Keratinocyte (primary cell): ENCODE data around the gene VIPR2. TPM values are rescaled to one million over a fixed set of nuclear protein-coding genes. Genes with fewer than 3 reads are reported as not detected.

Experiments used
- DNase-seq: peaks from one replicate; pipeline ENCODE4 v3.0.0-alpha.2; 2011; ENCODE audit warnings: low read depth, missing footprints, low spot score
- FAIRE-seq: peaks from 2 replicates; lab custom pipeline; 2011; peaks lifted over from hg19 to GRCh38; lab: Jason Lieb, UNC
- H2AFZ ChIP-seq: 2 replicates; pipeline ENCODE4 v1.6.0; 2012; ENCODE audit warnings: low read length, control low read depth, inconsistent platforms; ENCODE audit not compliant: control insufficient read depth
- H3K27ac ChIP-seq: 2 replicates; pipeline ENCODE4 v1.5.1; 2011; ENCODE audit warnings: low read length; ENCODE audit not compliant: control insufficient read depth, insufficient read depth
- H3K27me3 ChIP-seq: 3 replicates; pipeline ENCODE4 v1.6.0; 2011; ENCODE audit warnings: low read length; ENCODE audit not compliant: control insufficient read depth, insufficient read depth; ENCODE audit errors: extremely low read depth
- H3K36me3 ChIP-seq, 2 experiments: 2 replicates in 1 of 2; 3 replicates in 1 of 2; pipeline ENCODE4 v1.5.1; 2011; ENCODE audit warnings: low read length in 2 of 2, mild to moderate bottlenecking in 1 of 2; ENCODE audit not compliant: control insufficient read depth in 2 of 2, insufficient read depth in 2 of 2; ENCODE audit errors: extremely low read depth in 1 of 2
- H3K4me1 ChIP-seq: 3 replicates; pipeline ENCODE4 v1.5.1; 2011; ENCODE audit warnings: low read length; ENCODE audit not compliant: control insufficient read depth, insufficient read depth; ENCODE audit errors: extremely low read depth
- H3K4me2 ChIP-seq: 3 replicates; pipeline ENCODE4 v1.6.0; 2011; ENCODE audit warnings: low read depth, low read length; ENCODE audit not compliant: control insufficient read depth, insufficient read depth; ENCODE audit errors: extremely low read depth
- H3K4me3 ChIP-seq, 3 experiments: fragments of 200-600 bp in 1 of 3; sonication (generic) in 1 of 3; 2 replicates in 2 of 3; 3 replicates in 1 of 3; pipeline ENCODE4 v1.5.1; 2011 to 2016; ENCODE audit warnings: low read length in 3 of 3, mild to moderate bottlenecking in 3 of 3, control low read depth in 2 of 3, inconsistent platforms in 1 of 3, low read depth in 1 of 3, mixed read lengths in 1 of 3, mixed run types in 1 of 3, moderate library complexity in 1 of 3; ENCODE audit not compliant: control insufficient read depth in 2 of 3, insufficient read depth in 2 of 3; ENCODE audit errors: extremely low read depth in 1 of 3
- H3K79me2 ChIP-seq: 2 replicates; pipeline ENCODE4 v1.6.0; 2012; ENCODE audit warnings: low read length; ENCODE audit not compliant: control insufficient read depth, insufficient read depth
- H3K9ac ChIP-seq: 3 replicates; pipeline ENCODE4 v1.6.0; 2011; ENCODE audit warnings: low read length; ENCODE audit not compliant: control insufficient read depth, insufficient read depth; ENCODE audit errors: extremely low read depth
- H3K9me1 ChIP-seq: 3 replicates; pipeline ENCODE4 v1.6.0; 2011; ENCODE audit warnings: low read length; ENCODE audit not compliant: control insufficient read depth, insufficient read depth; ENCODE audit errors: extremely low read depth
- H3K9me3 ChIP-seq: 2 replicates; pipeline ENCODE4 v1.5.1; 2012; ENCODE audit warnings: low read depth, low read length; ENCODE audit not compliant: control insufficient read depth
- H4K20me1 ChIP-seq: 3 replicates; pipeline ENCODE4 v1.6.0; 2011; ENCODE audit warnings: low read length; ENCODE audit not compliant: control insufficient read depth, insufficient read depth; ENCODE audit errors: extremely low read depth
- EZH2 ChIP-seq: IDR thresholded peaks from one replicate; pipeline ENCODE4 v1.6.1; 2012; ENCODE audit warnings: inconsistent platforms, mild to moderate bottlenecking, low read length, moderate library complexity
- dilution Hi-C: fragments of 300-500 bp; cut with MboI; formaldehyde crosslinking; loops from one replicate; pipeline ENCODE4 v1.7.0; 2020; ENCODE audit warnings: low sequenced_read_pairs; ENCODE audit not compliant: extremely low pct_ligation_motif_present
- polyA plus RNA-seq, 5 experiments: library from polyadenylated mRNA; depleted of rRNA in 3 of 5; stranded (reverse) in 3 of 5; stranded (forward) in 1 of 5; unstranded in 1 of 5; fragments of >200 nt; gene quantifications; 1 replicate in 1 of 5; 2 replicates in 3 of 5; 3 replicates in 1 of 5; pipeline versions ENCODE4 v1.2.1 to v1.2.3, GENCODE V29; 2011 to 2012; ENCODE audit warnings: missing spikeins in 2 of 5, low read depth in 1 of 5, low replicate concordance in 1 of 5
- TF ChIP-seq, protein P1 (sequence below), 3 experiments: IDR thresholded peaks in 1 of 3; conservative IDR thresholded peaks in 1 of 3; optimal IDR thresholded peaks in 1 of 3; 2 replicates in 2 of 3; 3 replicates in 1 of 3; pipeline versions ENCODE3 to v1.5.1; 2011; ENCODE audit warnings: low read length in 3 of 3, mild to moderate bottlenecking in 3 of 3, moderate library complexity in 2 of 3, control low read depth in 1 of 3, inconsistent platforms in 1 of 3; ENCODE audit not compliant: insufficient read depth in 2 of 3; ENCODE audit errors: extremely low read depth in 1 of 3

VIPR2 gene
- polyA plus RNA-seq, 1 donor (not counting 4 experiments of a cell fraction or from before 2014, with no cell fraction given), result not detected

DNA sequence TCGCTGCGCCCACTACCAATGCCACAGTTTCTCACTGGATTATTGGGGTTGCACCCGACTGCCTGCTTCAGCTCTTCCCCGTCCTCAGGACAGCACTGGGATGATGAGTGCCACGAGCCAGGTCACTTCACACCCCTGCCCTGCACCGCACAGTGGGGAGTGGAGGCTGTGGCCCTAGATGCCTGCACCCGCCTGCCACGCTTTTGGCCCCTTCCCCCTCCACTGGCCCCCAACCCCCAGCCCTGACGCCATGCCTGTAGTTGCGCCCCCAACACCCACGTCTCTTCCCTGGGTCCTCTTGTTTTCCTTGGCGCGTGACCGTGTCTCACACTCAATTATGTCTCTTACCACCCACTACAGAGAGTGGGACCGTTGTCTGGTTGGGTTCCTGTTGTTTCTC is 134.3 kb downstream of the VIPR2 start:
- no peak overlapping the region for H3K27ac ChIP-seq
- no peak overlapping the region for H2AFZ ChIP-seq
- no peaks in the 10 kb centered on the region for H3K9me1 ChIP-seq
- no peaks in the 10 kb centered on the region for H3K36me3 ChIP-seq
- H3K9ac ChIP-seq, result no peak overlapping the region
- H3K4me3 ChIP-seq, result no peak overlapping the region
- H3K27me3 ChIP-seq, result no peaks in the 10 kb centered on the region
- dilution Hi-C loops, result no loop called here
- H3K4me1 ChIP-seq, result no peaks in the 10 kb centered on the region
- no peak for DNase-seq
- no peak for FAIRE-seq
- H3K4me2 ChIP-seq, result no peak overlapping the region
- H4K20me1 ChIP-seq, result no peaks in the 10 kb centered on the region
- TF ChIP-seq, protein P1, sequence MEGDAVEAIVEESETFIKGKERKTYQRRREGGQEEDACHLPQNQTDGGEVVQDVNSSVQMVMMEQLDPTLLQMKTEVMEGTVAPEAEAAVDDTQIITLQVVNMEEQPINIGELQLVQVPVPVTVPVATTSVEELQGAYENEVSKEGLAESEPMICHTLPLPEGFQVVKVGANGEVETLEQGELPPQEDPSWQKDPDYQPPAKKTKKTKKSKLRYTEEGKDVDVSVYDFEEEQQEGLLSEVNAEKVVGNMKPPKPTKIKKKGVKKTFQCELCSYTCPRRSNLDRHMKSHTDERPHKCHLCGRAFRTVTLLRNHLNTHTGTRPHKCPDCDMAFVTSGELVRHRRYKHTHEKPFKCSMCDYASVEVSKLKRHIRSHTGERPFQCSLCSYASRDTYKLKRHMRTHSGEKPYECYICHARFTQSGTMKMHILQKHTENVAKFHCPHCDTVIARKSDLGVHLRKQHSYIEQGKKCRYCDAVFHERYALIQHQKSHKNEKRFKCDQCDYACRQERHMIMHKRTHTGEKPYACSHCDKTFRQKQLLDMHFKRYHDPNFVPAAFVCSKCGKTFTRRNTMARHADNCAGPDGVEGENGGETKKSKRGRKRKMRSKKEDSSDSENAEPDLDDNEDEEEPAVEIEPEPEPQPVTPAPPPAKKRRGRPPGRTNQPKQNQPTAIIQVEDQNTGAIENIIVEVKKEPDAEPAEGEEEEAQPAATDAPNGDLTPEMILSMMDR (optimal IDR thresholded peaks at IDR 0.05 in 1 of 3, IDR thresholded peaks at IDR 0.05 in 1 of 3, conservative IDR thresholded peaks at IDR 0.05 in 1 of 3; ENCODE audit: extremely low read depth in 1 of 3, insufficient read depth in 2 of 3, low read length in 3 of 3), result no peak
- TF ChIP-seq EZH2, result no peak
- H3K9me3 ChIP-seq, result peaks cover 2% of the 10 kb centered on the region
- H3K79me2 ChIP-seq, result no peaks in the 10 kb centered on the region

DNA sequence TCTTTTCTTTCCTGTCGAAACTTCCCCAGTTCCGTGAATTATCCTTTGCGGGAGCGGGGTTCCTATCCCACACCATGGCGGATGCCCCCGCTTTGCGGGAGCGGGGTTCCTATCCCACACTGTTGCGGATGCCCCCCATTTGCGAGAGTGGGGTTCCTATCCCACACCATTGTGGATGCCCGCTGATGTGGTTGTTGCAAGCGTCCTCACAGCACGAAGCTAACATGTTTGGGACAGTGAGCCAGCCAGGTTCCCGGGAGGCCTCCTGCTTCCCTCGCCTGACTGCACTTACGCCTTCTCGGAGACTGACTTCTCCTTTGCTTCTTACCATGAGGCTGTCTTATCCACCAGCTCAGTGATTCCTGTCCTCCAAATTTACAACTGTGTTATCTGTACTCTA is 134.7 kb downstream of the VIPR2 start:
- Histone ChIP-seq H3K79me2 (no peaks in the 10 kb centered on the region), H2AFZ (no peak overlapping the region), H3K4me2 (no peak overlapping the region), H3K4me1 (no peaks in the 10 kb centered on the region), H3K27me3 (no peaks in the 10 kb centered on the region), H3K9ac (no peak overlapping the region), H3K27ac (no peak overlapping the region), H3K4me3 (no peak overlapping the region), H3K36me3 (no peaks in the 10 kb centered on the region), H3K9me3 (peaks cover 2% of the 10 kb centered on the region), H4K20me1 (no peaks in the 10 kb centered on the region), H3K9me1 (no peaks in the 10 kb centered on the region)
- dilution Hi-C loops, result no loop called here
- FAIRE-seq, result no peak
- TF ChIP-seq EZH2, result no peak
- TF ChIP-seq, protein P1 (optimal IDR thresholded peaks at IDR 0.05 in 1 of 3, IDR thresholded peaks at IDR 0.05 in 1 of 3, conservative IDR thresholded peaks at IDR 0.05 in 1 of 3; ENCODE audit: extremely low read depth in 1 of 3, insufficient read depth in 2 of 3, low read length in 3 of 3), result no peak
- no peak for DNase-seq
